GM06990 (cell line): Measurements from ENCODE around the gene COL10A1.

Experiments used
- DNase-seq: peaks from one replicate; pipeline ENCODE4 v3.0.0-alpha.2; 2011; ENCODE audit not compliant: insufficient read length; ENCODE audit errors: extremely low read depth
- H3K27me3 ChIP-seq: replicated peaks from 2 replicates; pipeline ENCODE4 v1.6.0; 2011; ENCODE audit warnings: low read length; ENCODE audit not compliant: control insufficient read depth, insufficient read depth
- H3K36me3 ChIP-seq: 2 replicates; pipeline ENCODE4 v1.5.1; 2011; ENCODE audit warnings: low read length; ENCODE audit not compliant: control insufficient read depth, insufficient read depth
- H3K4me3 ChIP-seq: replicated peaks from 2 replicates; pipeline ENCODE4 v1.5.1; 2011; ENCODE audit warnings: low read depth, mild to moderate bottlenecking, control low read depth, low read length
- CTCF ChIP-seq: IDR thresholded peaks from 2 replicates; pipeline ENCODE4 v1.5.1; 2011; ENCODE audit warnings: low read length, control low read depth, mild to moderate bottlenecking, inconsistent platforms; ENCODE audit not compliant: insufficient read depth, poor library complexity, severe bottlenecking

Gene COL10A1

GRCh38 chr6:116094041-116094440 lies 31.9 kb downstream of the COL10A1 start:
- Histone ChIP-seq H3K36me3 (no peaks in the 10 kb centered on the region; the same call in 1 of the 2 replicates), H3K27me3 (no peaks in the 10 kb centered on the region), H3K4me3 (no peak overlapping the region)
- TF ChIP-seq CTCF, result no peak
- DNase-seq, result no peak

- TF ChIP-seq CTCF, result no peak
- peak; percentile 68 for DNase-seq
- Histone ChIP-seq H3K36me3 (no peaks in the 10 kb centered on the region), H3K4me3 (no peak overlapping the region), H3K27me3 (no peaks in the 10 kb centered on the region)
Observed at GRCh38 chr6:116090251-116090650, 35.7 kb downstream of the COL10A1 start.

- H3K27me3 ChIP-seq, result no peaks in the 10 kb centered on the region
- DNase-seq, result no peak
- H3K4me3 ChIP-seq, result no peak overlapping the region
- TF ChIP-seq CTCF, result no peak
- no peaks in the 10 kb centered on the region for H3K36me3 ChIP-seq
Observed at GRCh38 chr6:116088946-116089345, 37.0 kb downstream of the COL10A1 start.

GRCh38 chr6:116087437-116088027 lies 38.4 kb downstream of the COL10A1 start:
- H3K27me3 ChIP-seq, result no peaks in the 10 kb centered on the region
- TF ChIP-seq CTCF, result no peak
- H3K4me3 ChIP-seq, result peak overlapping the region; percentile 28
- peak; percentile 73 for DNase-seq
- H3K36me3 ChIP-seq, result no peaks in the 10 kb centered on the region

- Histone ChIP-seq H3K36me3 (no peaks in the 10 kb centered on the region), H3K4me3 (no peak overlapping the region), H3K27me3 (no peaks in the 10 kb centered on the region)
- TF ChIP-seq CTCF, result no peak
- DNase-seq, result no peak
Observed at GRCh38 chr6:116084284-116084683, 41.6 kb downstream of the COL10A1 start.

GRCh38 chr6:116083052-116083451 lies 42.9 kb downstream of the COL10A1 start:
- Histone ChIP-seq H3K36me3 (no peaks in the 10 kb centered on the region), H3K27me3 (no peaks in the 10 kb centered on the region), H3K4me3 (no peak overlapping the region)
- DNase-seq, result no peak
- no peak for TF ChIP-seq CTCF
